Measurements from ENCODE around the gene SORCS3.

GRCh38 chr10:104642658-104643302 is 1.7 kb downstream of the SORCS3 start:
- TF ChIP-seq CTCF (IDR thresholded peaks at IDR 0.05), result peak; percentile 45
- no peak for TF ChIP-seq TEAD4 (CRISPR knock-in tag; IDR thresholded peaks at IDR 0.05)
- peak; percentile 91 for TF ChIP-seq NFE2L1 (CRISPR knock-in tag; IDR thresholded peaks at IDR 0.05)
- no peak for TF ChIP-seq ZNF512 (CRISPR knock-in tag; IDR thresholded peaks at IDR 0.05; ENCODE audit: borderline replicate concordance)
- TF ChIP-seq RELA (CRISPR knock-in tag; IDR thresholded peaks at IDR 0.05; ENCODE audit: borderline replicate concordance), result peak; percentile 85
- peak; percentile 98 for TF ChIP-seq HMGXB4 (CRISPR knock-in tag; IDR thresholded peaks at IDR 0.05)
- 0 out of 2 replicates have a peak, but pooled peaks have one; percentile 15 for TF ChIP-seq USF2 (CRISPR knock-in tag; IDR thresholded peaks at IDR 0.05)
- TF ChIP-seq CBFB (CRISPR knock-in tag; IDR thresholded peaks at IDR 0.05; ENCODE audit: low read depth), result peak; percentile 90; the same call in 1 of the 2 replicates

Data from WTC11 (cell line).